EL (cell line): ENCODE measurements around the gene PHIP.
"Not testable (repeated sequence)": the region's sequence is repeated elsewhere in the genome, so short reads cannot be mapped to it uniquely, and the experiment has no call there.

Experiments
- DNase-seq: peaks from one replicate; pipeline ENCODE4 v3.0.0-alpha.2; 2016

Gene PHIP

DNA sequence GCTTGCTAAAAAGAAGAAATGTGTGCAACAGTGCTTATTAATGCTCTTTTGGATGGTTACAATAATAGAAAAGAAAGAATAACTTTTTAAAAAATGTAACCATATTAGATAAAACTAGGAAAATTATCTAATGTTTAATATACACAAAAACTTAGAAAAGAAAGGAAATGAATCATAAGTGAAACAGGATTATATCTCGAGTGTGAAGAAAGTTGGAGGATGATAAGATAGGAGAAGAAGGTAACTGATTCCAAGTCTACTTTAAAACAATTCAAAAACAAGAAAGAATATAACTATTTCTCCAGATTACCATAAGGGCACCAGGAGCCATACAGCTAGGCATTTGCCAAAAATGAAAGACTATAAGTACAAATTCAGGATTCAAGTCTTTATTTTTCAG is 73.0 kb downstream of the PHIP start:
- no peak for DNase-seq

DNA sequence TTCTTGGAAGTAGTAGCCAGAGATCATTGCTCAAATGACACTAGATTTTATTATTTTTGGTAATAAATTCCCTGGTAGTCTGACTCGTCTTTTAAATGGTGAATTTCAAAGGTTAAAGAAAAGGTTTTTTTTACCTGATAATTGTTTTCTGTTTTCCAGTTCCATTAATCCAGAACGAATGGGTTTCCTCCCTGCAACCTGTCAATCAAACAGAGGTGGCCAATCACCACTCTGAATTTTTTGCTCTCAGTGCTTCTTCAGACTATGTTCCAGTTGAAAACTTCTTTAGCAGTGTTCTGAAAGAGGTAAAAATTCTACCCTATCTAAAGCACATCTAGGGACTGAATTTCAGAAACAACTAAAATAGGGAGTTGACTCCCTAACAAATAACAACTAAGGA is 73.8 kb downstream of the PHIP start:
- no peak for DNase-seq

DNA sequence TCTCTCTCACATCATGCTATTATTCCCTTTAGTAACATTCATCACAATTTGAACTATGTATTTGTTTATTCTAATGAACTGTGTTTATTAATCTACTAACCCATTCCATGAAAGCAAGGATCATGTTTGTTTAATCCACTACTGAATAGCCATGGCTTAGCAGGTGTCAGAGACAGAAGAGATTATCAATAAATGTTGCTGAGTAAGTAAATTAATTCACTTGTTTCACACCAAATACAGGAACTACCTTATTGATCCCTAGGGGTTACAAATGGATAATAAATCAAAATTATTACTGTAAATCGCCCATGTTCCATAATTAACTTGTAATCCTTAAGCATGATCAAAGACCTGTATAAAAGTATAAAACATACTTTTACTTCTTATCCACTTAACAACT is 76.6 kb downstream of the PHIP start:
- no peak for DNase-seq

DNA sequence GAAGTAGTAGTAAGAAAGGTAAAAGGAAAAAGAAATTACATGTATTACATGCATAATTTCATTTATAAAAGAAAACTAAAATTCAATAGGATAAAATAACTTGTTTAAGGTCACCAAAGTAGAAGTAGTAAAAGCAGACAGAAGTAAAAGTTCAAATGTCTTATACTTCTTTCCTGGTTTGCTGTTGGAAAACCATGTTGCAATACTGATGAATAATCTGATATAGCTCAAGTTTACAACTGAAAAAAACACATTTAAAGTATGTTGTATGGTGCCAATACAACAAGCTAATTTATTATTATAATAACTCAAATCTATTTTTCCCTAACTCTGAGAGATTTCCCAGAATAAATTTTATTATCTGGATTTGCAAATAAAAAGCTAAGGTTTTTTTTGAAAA is 78.3 kb downstream of the PHIP start:
- DNase-seq, result no peak

DNA sequence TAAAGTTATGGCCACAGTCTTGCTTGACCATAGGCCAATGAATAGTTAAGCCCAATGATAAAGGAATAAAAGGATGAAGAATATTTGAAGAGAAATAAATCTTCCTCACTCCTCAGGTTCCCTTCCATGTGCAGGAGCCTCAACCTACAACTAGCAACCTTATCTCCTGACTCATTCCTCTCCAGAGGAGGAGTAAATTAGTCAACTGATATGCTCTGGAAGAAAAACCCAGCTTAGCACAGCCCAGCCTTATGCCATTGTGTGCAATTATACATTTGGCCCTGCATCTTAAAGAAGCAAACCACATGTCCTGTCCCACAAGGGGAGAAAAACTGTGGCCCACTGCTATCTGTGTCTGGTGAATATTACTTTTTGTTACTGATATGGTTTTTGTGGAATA is 82.1 kb downstream of the PHIP start:
- DNase-seq, result peak; percentile 6

DNA sequence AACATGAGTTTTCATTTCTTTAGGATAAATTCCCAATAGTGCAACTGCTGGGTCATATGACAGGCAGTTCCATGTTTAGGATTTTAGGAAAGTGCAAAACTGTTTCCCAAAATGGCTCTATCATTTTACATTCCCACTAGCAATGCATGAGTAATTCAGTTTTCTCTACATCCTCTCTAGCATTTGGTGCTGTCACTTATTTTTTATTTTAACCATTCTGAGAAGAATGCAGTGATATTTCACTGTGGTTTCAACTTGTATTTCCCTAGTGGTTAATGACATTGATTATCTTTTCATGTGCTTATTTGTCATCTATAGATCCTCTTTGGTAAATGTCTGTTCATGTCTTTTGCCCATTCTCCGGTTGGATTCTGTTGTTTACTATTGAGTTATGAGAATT is 82.7 kb downstream of the PHIP start:
- DNase-seq, result no peak

DNA sequence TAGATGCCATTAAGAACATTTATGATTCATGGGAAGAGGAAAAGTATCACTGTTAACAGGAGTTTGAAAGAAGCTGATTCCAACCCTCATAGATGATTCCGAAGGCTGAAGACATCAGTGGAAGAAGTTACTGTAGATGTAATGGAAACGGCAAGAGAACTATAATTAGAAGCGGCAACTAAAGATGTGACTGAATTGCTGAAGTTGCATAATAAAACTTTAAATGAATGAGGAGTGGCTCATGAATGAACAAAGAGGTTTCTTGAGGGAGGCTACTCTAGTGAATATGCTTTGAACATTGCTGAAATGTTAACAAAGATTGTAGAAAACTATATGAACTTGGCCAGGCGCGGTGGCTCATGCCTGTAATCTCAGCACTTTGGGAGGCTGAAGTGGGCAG is 84.1 kb downstream of the PHIP start:
- DNase-seq, result no peak

DNA sequence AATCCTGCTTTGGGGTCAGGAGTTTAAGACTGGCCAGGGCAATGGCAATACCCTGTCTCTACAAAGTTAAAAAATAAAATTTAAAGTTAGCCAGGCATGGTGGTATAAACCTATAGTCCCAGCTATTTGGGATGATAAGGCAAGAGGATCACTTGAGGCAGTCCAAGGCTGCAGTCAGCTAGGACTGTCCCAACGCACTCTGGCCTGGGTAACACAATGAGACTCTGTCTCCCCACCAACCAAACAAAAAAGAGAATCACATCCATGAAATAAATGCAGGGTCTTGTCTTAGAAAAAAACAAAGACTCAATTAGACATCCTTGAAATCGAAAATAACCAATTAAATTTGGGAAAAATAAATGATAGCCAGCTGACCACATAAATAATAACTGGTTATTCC is 88.9 kb downstream of the PHIP start:
- no peak for DNase-seq

DNA sequence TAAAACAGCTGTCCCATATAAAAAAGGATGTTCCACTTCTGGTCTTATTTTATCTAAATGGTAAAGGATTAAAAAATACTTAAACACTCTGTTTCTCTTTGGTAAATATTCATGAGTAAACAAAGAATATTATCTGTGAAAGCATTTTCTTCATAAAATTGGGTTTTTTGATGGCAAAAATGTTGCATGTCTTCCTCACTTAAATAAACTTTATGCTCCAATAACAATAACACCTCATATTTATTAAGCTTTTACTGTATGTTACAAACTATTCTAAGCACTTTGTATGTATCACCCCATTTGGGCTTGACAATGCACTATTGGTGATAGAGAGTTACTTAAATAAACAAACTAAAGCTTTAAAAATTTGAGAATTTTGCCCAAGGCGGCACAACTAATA is 91.9 kb downstream of the PHIP start:
- DNase-seq, result no peak

DNA sequence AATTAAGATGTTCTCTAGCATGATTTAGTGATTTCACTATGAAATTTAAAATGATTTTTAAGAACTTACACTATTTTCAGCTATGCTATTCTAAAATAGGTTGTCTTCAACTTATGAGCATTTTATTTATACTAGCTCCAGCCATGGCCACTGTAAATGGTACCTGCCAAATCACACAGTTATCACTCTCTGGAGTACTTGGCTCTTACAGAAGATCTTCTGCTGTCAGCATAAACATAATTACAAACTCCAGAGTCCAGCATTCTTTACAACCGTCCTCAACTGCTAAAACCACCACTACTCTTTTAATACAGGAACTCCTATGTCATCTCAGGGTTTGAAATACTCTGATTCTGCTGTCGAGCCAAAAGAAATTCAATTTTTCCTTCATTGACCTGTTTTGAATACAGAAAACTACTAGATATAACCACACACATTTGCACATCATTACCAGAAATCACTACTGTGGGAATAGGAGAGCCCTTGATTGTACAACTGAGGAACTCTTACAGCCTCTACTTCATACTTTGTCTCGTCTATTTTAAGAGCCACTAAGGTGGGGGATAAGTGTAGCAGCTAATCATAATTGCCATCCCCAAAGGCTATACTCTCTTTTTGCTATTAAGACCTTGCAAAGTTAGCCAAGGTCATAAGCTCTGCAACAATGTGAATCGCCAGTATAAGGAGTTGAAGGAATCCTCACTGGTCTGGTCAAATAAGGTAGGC is 93.7 kb downstream of the PHIP start:
- DNase-seq, result no peak

DNA sequence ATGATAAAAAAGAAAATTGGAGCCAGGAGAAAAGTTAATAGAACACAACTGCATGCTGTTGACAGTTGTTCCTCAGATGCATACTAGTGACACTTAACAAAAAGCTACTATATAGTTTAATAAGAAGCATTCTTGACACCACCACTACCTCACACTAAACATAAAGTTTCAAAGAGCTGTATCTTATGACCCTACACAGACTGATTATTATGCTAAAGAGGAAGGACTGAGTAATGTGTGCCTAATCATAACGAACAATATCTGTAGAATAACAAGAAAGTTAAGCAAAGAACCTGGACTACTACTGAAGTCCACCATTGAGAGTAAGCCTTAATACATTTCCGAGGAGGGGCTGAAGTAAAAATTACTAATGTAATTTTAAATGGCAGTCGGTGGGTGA is 110.9 kb downstream of the PHIP start:
- DNase-seq, result no peak

DNA sequence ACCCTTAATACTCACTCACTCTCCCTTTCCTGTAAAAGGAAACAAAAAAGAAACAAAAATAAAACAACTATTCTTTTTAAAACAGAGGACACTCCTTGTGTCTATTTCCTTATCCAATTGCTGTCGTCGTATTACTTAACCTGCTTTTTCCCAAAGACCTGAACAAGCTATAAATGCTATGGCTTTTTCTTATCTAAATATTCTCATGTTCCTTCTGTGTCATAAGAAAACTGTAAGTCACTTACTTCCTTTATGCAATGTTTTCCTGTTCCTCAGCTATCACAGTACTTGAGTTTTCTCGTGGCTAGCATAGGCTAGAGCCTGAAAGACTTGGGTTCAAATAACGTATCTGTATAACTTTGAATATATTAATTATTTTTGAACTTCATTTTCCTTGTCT is 111.5 kb downstream of the PHIP start:
- DNase-seq, result no peak

DNA sequence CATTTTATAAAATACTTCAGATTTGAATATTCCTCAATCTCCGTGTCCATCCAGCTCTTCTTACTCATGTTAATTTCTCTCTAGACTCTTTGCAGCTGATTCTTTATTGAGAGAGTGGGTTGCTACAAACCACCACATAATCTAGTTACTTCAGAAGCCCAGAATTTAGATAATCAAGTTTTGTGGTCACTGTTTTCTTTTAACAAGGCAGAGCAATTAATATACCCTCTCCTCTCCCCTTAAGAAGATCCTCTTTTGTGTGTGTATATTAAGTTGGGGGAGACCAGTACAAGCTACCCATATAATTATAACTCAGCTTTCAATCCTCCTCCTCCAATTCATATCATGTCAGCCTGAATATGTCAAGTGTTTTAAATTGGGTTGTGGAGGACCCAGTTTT is 115.6 kb downstream of the PHIP start:
- no peak for DNase-seq

DNA sequence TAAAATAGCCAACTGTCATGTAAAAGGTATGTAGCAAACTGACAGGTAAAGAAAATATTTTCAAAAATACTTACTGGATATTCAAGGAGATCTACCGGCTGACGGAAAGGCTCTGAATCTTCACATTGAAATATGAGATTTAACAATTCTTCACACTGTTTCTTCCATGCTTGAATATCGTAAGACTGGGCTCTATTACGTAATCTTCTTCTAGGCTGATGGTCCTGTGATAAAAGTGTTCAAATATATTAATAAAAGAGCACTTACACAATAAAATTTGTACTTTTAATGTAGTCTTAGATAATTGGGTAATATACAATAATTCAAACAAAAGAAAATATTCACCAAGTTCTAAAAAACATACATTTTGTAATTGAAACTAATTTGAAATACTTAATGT is 123.3 kb downstream of the PHIP start:
- DNase-seq, result no peak

DNA sequence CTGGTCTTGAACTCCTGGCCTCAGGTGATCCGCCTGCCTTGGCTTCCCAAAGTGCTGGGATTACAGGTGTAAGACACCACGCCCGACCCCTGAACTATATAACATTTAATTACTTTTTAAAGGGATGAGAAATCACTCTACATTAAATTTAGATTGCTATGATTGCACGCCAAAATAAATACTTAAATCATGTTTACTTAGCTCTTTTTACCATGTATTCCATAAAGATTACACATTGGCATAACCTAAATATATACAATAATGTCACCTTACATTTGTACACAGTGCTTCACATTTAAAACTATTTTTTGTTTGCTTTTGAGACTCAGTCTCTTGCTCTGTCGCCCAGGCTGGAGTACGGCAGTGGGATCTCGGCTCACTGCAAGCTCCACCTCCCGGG is 124.3 kb downstream of the PHIP start:
- no peak for DNase-seq

DNA sequence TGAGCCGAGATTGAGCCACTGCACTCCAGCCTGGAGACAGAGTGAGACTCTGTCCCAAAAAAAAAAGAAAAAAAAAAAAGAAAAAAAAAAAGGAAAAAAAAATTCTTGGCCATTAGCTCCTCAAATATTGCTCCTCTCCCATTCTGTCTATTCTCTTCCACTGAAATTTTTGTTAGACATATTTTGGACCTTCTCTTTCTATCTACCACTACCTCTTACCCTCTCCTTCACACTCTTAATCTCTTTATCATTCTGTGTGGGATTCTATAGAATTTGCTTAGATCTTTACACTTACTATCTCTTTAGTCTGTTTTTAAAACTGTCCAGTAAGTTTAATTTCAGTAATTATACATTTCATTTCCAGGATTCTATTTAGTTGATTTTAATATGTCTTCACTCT is 125.7 kb downstream of the PHIP start:
- DNase-seq, result no peak

DNA sequence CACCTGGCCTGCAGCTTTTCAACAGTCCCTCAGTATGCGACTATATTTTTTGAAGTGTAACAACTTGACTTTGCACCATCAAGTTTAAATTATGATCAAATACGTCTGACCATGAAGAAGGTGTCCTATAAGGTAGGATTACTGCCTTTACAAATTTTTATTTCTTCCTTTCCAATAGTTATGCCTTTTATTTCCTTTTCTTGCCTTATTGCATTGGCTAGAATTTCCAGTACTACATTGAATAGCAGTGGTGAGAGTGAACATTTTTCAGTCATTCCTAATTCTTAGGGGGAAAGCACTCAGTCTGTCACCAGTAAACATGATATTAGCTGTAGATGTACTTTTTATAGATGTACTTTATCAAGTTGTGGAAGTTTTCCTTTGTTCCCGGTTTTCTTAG is 129.3 kb downstream of the PHIP start:
- no peak for DNase-seq

DNA sequence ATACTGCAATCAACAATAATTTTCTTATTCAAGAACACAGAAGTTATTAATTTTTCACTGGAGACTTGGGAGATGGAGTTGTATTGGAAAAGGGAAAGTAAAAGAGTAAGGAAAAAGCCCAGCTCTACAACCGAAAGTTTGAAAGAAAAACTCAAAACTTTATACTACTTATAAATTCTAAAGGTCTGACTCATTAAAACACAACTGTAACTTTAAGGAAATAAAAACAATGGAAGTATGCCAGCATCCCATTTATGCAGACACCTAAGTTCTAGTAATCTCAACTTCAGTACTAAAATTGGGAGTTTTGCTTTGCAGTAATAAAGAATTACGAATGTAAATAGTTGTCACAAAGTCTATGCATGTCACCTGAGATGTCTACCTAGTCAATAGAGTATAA is 130.1 kb downstream of the PHIP start:
- DNase-seq, result peak; percentile 68

DNA sequence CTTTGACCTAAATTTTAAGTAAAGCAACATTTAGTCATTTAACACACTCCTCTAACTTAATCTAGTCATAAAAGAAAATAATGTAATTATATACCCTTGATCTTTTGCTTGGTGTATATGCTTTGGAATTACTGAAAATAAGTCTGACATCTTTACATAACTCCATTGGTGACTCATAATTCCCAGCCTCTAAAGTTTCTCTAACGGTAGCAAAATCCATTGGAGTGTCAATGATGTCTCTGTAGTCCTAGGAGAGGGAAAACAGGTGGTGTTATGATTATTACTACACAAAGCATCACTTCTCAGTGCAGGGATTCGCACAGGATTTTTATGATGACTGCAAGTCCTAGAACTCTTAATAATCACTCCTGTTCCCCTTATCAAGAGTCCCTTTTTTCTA is 130.5 kb downstream of the PHIP start:
- DNase-seq, result peak; percentile 54

DNA sequence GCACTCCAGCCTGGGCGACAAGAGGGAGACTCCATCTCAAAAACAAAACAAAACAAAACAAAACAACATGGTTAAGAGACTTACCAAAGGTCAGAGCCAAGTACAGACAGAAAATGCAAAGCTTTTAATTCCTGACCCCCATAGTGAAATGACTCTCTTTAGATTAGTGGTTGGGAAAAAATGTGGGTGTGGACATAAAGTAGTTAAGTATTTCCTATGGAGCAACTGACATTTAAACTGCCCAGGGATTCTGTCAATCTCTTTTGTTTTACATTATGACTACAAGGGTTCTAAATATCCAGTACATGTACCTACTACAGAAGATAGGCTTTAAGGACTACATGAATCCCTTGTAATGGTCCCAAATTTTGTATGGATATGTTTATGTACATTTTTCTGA is 135.6 kb downstream of the PHIP start:
- peak; percentile 42 for DNase-seq

DNA sequence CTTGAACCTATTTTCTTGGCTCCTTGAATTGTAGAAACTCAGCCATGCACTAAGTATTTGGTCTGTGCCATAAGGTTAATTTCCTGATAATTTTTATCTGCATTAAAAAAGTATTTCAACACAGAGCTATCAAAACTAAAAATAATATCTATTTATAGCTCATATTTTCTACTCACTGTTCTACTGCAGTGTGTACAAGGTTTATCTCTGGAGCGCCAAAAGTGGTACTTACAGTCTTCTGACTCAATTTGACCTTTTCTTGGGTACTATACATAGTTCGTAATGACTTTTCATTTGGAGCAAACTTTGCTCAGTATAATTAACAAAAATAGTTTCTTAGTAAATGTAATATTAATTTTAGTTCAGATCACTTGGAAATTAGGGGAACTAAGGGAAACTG is 141.5 kb downstream of the PHIP start:
- no peak for DNase-seq

DNA sequence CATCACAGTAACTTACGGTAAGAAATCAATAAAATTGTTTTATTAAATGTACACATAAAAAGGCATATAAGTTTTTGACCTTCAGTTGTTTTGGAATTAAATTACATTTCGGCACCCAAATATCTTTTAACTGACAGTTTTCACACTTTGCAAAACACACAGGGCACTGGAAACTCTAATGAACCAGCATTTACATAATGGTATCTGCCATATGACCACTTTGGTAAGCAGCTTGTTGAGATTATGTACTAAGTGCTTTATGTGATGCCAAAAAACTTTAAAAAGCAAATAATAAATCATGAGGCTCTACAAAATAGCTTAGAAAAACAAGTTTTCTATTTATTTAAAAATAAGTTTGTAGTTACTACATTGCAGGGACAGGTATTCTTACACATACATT is 142.5 kb downstream of the PHIP start:
- no peak for DNase-seq

DNA sequence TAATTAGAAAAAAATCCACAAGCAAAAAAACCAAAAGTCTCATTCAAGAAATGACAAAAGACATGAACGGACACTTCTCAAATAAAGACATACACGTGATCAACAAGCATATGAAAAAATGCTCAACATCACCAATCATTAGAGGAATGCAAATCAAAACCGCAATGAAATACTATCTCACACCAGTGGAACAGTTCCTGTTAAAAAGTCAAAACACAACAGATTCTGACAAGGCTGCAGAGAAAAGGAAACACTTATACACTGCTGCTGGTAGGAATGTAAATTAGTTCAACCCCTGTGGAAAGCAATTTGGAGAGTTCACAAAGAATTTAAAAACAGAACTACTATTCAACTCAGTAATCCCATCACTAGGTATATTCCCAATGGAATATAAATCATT is 152.7 kb downstream of the PHIP start:
- DNase-seq, result no peak

DNA sequence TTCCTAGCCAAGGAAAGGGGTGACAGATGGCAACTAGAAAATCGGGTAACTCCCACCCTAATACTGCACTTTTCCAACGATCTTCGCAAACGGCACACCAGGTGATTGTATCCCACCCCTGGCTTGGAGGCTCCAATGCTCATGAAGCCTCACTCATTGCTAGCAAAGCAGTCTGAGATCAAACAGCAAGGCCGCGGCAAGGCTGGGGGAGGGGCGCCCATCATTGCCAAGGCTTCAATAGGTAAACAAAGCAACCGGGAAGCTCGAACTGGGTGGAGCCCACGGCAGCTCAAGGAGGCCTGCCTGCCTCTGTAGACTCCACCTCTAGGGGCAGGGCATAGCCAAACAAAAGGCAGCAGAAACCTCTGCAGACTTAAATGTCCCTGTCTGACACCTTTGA is 156.9 kb downstream of the PHIP start:
- DNase-seq, result not testable (repeated sequence)

DNA sequence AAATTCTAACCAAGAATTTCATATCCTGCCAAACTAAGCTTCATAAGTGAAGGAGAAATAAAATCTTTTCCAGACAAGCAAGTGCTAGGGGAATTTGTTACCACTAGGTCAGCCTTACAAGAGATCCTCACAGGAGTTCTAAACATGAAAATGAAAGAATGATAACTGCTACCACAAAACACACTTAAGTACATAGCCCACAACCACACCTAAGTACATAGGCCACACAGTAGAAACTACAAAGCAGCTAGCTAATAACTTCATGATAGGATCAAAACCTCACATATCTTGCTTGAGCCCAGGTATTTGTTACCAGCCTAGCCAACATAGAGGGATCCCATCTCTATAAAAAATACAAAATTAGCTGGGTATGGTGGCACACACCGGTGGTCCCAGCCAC is 160.3 kb downstream of the PHIP start:
- DNase-seq, result no peak

DNA sequence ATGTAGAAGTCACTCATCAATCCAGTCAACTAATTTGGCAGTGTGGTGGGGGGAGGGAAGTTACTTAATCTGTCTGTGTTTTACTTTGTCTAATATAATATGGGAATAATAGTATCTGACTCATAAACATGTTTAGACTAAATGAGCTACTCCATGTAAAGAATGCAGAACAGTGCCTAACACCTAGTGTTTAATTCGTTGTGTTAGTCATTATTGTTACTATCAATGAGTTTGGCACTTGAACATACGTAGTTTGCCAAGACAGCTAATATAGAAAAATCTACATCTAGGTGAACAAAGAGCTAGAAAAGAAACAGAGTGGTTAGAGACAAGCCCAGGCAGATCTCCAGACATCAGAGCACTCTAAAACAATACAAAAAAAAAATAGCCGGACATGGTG is 161.6 kb downstream of the PHIP start:
- no peak for DNase-seq
